GM12875 (cell line): ENCODE data around the gene CD300LB.
"Not testable (repeated sequence)": the region's sequence is repeated elsewhere in the genome, so short reads cannot be mapped to it uniquely, and the experiment has no call there.

Source experiments
- H3K4me3 ChIP-seq: one replicate; pipeline ENCODE4 v1.5.1; 2011; ENCODE audit warnings: low read depth, low read length, control low read depth
- TF ChIP-seq, protein P1 (sequence below): IDR thresholded peaks from 2 replicates; pipeline ENCODE4 v1.5.1; 2011; ENCODE audit warnings: low read depth, mild to moderate bottlenecking, control low read depth, inconsistent platforms, low read length, moderate library complexity, borderline replicate concordance; ENCODE audit not compliant: insufficient read depth

The CD300LB gene

DNA sequence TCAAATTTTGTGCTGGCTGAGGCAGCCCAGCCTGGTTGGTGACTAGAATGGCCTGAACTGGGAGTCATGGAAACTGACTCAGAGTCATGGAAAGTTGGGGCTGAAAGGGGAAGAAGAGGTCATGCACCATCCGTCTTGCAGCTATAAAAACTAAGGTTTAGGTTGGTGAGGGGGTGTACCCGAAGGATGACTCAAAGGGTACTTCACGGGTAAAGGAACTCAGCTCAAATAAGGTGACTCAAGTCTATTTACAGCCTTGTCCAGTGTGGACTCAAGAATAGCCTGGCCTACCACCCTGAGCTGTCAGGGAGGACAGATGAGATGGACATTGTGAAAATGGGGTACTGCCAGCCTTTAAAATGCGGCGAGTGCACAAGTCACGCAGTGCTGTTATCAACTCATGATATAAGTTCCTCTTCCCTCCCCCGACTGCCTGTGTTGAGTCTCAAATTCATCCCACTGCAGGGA, 18.6 kb downstream of the CD300LB start:
- TF ChIP-seq, protein P1, sequence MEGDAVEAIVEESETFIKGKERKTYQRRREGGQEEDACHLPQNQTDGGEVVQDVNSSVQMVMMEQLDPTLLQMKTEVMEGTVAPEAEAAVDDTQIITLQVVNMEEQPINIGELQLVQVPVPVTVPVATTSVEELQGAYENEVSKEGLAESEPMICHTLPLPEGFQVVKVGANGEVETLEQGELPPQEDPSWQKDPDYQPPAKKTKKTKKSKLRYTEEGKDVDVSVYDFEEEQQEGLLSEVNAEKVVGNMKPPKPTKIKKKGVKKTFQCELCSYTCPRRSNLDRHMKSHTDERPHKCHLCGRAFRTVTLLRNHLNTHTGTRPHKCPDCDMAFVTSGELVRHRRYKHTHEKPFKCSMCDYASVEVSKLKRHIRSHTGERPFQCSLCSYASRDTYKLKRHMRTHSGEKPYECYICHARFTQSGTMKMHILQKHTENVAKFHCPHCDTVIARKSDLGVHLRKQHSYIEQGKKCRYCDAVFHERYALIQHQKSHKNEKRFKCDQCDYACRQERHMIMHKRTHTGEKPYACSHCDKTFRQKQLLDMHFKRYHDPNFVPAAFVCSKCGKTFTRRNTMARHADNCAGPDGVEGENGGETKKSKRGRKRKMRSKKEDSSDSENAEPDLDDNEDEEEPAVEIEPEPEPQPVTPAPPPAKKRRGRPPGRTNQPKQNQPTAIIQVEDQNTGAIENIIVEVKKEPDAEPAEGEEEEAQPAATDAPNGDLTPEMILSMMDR, result no peak
- H3K4me3 ChIP-seq, result no peak overlapping the region

DNA sequence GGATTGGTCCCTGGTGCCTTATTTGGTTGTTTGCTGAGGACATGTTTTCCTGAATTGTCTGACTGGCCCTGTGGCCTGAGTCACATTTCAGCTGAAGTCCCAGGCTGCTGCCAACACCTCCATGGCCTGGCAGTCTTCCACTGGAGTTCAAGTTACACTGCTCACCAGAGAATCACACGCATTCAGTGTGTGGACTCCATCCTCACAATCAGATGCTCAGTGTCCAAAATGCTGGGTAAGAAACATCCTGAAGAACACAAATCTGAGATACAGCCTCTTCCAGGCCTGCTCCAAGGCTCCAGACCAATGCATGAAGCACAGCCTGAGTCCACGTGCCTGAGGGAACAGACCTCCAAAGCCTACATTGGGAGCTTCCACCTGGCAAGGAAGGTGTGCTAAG, 19.2 kb downstream of the CD300LB start:
- no peak overlapping the region for H3K4me3 ChIP-seq
- TF ChIP-seq, protein P1, result no peak

DNA sequence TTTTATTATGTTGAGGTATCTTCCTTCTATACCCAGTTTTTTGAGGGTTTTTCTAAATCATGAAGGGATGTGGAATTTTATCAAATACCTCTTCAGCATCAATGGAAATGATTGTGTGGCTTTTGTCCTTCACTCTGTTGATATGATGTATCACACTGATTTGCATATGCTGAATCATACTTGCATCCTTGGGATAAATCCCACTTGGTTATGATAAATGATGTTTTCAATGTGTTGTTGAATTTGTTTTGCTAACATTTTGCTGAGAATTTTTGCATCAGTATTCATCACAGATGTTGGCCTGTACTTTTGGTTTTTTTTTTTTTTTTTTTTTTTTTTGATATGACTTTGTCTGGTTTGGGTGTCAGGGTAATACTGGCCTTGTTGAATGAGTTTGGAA, 23.1 kb downstream of the CD300LB start:
- TF ChIP-seq, protein P1, result no peak
- H3K4me3 ChIP-seq, result no peak overlapping the region

DNA sequence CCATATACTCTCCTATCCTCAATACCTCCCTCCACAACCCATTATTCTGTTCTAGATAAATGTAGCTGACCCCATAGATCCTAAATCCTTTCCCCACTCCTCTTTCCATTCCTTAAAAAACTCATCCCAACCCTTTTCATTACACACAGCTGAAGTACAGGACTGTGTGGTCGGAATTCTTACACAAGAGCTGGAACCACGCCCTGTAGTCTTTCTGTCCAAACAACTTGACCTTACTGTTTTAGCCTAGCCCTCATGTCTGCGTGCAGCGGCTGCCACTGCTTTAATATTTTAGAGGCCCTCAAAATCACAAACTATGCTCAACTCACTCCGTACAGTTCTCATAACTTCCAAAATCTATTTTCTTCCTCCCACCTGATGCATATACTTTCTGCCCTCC, 27.3 kb downstream of the CD300LB start:
- not testable (repeated sequence) for H3K4me3 ChIP-seq

DNA sequence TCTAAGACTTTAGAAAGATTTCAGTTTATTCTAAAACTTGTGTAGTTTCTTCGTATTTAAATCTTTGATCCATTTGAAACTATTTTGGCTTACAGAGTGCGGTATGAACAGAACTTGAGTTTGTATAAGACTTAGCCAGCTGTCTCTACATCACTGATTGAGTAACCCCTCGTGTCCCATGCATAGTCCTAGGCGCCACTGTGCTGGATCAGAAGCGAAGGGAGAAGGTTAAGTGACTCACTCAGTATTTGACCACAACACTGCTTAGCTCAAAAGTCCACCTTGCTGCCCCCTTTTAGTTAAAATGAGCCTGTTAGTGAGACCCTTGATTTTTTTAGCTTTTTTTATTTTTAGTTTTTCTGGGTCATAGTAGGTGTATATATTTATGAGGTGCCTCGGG, 28.4 kb downstream of the CD300LB start:
- H3K4me3 ChIP-seq, result no peak overlapping the region
- TF ChIP-seq, protein P1, result no peak

DNA sequence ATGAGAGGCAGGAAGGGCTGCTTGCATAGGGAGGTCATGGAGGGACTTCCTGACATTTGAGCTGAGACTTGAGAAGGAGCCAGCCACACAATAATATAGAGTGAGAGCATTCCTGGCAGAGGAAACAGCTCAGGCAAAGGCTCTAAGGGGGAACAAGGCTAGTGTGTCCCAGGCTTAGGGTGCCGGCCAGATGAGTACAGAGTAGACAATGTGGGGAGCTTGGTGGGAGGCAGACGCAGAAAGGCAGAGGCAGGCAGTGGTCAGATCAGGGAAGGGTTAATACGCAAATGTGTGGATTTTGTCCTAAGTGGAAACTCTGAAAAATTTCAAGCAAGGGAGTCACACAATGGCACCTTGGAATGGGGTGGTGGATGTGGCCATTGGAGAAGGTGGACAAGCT, 31.3 kb downstream of the CD300LB start:
- TF ChIP-seq, protein P1, result no peak
- no peak overlapping the region for H3K4me3 ChIP-seq

DNA sequence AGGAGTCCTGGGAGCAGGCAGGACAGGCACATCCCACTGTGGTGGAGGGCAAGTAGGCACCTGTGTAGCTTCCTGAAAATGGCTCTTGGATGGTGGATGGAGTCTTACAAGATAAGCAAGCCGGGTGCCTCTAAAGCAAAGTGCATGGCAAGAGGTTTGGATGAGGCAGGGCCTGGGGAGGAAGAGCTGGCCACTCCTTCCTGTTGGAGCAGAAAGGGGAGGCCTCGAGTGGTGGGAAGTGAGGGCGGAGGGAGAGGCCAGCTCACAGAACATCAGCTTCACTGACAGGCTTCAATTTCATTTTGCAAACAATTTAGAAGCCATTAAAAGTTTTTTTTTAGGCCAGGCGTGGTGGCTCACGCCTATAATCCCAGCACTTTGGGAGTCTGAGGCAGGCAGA, 33.8 kb downstream of the CD300LB start:
- TF ChIP-seq, protein P1, result no peak
- H3K4me3 ChIP-seq, result no peak overlapping the region

DNA sequence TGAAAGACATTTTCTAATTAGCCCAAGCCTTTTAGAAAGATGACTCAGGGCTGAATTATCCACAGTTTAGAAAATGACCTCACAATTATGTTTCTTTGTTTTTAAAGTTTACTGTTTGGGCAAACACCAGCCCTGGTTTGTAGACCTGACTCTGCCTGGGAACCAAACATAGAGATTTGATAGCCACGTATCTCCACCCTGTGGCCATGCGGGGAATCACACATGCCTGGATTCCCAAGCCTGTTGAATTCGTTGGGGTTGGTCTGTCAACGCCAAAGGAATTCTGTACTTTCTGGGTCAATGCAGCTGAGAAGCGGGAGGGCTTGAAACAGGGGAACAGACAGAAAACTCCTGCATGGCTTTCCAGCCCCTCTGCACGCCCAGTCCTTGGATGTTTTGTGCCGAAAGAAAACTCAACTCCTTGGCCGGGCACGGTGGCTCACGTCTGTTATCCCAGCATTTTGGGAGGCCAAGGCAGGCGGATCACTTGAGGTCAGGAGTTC, 37.9 kb downstream of the CD300LB start:
- TF ChIP-seq, protein P1, result peak; percentile 87
- no peak overlapping the region for H3K4me3 ChIP-seq
